Measurements from ENCODE around the gene PABPC1L.
"Not testable (repeated sequence)": the region's sequence is repeated elsewhere in the genome, so short reads cannot be mapped to it uniquely, and the experiment has no call there.

PABPC1L gene

DNA sequence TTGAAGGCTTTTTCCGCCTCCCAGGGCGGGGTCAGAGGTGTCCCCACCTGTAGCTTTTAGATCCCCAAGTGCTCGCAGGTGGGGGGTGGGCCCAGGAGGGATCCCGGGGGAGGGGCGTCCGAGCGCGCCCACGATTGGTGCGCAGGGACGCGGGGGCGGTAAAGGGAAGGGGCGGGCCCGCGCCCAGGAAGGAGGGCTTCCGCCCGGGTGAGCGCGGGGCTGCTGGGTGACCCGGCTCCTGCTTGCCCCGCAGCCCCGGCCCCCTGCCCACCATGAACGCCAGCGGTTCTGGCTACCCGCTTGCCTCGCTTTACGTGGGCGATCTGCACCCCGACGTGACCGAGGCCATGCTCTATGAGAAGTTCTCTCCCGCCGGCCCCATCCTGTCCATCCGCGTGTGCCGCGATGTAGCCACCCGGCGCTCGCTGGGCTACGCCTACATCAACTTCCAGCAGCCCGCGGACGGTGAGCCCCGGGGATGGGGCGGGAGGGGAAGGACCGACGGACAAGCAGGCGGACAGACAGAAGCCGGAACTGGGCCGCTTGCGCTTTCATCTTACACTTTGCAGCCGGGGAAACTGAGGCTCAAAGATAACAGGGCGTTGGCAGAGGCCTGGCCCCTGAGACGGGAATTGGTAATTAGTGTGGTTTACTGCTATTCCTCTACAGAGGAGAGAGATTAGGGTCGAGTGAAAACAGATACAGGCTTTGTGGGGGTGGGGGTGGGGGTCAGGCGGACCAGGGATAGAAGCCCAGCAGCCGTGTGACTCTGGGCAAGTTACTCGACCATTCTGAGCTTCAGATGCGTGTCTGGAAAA is at the start of gene PABPC1L:
PABPC1L (plus strand) TSS at position 189 of the 818 bp plus-strand sequence; CDS start at position 273, 84 bp downstream.
- peak; percentile 25 for DNase-seq

DNA sequence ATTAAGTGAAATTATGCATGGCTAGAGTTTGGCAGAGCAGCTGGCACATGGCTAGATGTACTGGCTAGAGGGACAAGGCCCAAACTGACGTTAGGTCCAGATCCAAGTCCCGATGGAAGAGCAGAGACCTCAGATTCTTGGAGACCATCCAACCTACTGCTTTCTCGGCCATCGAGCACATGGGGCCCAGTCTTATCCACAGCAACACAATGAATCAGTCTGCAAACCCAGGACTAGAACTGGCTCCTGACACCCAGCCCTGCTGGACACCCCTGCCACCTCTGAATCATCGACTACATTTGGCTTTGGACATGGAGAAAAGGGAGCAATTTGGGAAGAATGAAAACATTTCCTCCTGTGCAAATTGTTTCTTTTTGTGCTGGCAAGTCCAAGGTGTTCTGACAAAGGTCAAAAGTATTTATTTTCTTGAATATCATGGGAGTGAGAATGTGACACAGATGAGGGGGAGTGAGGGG is 48.3 kb upstream of the PABPC1L start:
- DNase-seq, result no peak

DNA sequence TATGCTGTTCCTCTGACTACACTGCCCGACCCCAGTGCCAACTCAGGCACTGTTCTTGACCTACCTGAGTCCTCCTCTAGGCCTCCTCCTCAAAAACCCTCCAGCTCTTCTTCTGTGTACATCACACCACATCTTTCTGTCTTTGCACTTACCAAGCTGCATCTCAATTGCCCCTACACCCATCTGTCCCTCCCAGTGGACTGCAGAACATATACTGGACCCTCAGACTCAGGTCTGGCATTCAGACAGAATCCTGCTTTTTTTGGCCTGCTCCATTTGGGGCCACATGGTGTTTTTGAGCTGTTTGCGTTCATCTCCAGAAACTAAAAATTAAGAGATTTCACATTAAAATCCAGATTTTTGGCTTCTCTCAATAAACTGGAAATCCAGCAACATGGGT is 47.6 kb upstream of the PABPC1L start:
- no peak for DNase-seq

DNA sequence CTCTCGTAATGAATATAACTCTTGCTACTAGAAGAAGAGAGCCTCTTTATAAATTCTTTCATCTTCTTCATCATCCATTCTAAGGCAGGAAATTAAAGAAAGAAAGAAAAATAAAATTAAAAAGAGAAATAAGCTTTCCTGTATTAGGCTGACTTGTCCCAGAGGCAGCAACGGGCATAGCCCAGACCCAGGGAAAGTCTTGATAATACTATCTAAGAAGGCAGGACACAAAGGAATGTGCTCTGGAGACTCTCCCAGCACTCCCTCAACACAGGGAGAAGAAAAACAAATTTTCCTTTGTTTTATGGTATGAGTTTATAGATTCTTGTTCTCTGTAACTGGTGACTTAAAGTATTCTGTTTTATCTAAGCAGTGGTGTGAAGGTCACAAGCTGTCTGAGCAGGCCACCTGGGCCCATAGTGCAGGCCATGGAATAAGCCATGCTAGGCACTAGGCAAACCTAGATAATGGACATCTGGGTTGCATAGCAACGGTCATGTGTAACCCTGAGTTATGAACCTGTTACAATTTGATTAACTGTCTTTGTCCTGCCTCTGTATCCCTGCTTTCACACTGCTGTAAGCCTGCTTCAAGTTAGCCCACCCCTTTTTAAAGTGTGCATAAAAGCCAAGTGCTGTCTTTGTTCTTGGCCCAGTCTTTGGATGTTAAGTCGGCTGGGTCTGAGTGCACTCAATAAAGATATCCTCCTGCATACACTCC is 46.3 kb upstream of the PABPC1L start:
- DNase-seq, result not testable (repeated sequence)

DNA sequence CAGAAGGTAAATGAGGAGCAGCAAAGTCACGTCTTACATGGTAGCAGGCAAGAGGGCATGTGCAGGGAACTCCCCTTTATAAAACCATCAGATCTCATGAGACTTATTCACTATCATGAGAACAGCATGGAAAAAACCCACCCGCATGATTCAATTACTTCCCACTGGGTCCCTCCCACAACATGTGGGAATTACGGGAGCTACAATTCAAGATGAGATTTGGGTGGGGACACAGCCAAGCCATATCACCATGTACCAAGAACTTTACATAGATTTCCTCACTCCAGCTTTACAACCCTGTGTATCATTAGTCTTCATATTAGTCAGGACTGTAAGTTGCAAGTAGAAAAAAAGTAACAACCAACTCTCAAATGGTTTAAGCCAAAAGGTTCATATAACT is 45.4 kb upstream of the PABPC1L start:
- DNase-seq, result not testable (repeated sequence)

DNA sequence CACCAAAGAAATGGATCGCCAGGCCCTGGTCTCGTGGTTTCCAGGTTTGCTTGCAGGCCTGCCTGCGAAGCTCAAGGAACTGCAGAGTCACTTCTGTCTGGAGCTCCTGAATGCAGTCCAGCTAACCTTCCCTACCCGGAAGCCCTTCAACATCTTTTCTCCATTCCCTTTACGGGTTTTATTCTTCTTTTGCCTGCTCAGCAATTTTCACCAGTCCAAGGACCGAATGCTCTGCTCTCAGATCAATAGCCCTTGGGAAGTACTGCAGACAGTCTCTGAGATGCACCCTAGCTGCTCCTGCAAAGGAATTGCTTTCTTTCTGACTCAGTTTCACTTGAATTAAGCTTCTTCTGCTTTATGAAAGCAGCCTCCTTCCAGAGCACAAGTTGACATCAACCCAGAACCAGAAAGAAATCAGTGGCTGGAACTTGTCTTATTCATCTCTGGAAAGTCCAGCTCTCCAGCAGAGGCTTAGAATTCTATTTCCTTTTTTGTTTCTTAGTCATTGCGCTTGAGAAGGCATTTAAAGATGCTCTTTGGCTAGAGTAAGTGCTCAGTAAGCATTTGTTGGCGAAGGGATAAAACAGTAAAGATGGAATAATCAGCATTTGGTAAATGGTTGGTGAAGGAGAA is 43.0 kb upstream of the PABPC1L start:
- DNase-seq, result no peak

DNA sequence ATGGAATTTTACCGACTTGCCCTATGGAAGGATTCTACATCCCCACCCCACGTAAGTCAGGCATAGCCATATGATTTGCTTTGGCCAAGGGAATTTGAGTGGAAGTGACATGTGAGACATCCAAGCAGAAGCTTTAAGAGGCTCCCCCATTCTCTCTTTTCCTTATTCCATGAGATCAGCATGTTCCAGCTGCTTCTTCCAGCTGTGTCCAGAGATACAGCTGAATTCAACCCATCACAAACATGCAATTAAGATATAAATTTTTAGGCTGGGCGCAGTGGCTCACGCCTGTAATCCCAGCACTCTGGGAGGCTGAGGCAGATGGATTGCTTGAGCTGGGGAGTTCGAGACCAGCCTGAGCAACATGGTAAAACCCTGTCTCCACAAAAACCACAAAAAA is 40.4 kb upstream of the PABPC1L start:
- DNase-seq, result no peak

DNA sequence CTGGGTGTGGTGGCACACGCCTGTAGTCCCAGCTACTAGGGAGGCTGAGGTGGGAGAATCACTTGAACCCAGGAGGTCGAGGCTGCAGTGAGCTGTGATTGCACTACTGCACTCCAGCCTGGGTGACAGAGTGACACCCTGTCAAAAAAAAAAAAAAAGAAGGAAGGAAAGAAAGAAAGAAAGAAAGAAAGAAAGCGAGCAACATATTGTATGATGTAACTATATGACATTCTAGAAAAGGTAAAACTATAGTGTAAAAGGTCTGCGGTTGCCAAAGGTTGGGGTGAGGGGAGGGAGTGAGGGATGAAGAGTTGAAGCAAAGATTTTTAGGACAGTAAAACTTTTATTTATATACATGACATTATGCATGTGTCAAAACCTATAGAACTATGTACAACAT is 27.5 kb upstream of the PABPC1L start:
- DNase-seq, result not testable (repeated sequence)

DNA sequence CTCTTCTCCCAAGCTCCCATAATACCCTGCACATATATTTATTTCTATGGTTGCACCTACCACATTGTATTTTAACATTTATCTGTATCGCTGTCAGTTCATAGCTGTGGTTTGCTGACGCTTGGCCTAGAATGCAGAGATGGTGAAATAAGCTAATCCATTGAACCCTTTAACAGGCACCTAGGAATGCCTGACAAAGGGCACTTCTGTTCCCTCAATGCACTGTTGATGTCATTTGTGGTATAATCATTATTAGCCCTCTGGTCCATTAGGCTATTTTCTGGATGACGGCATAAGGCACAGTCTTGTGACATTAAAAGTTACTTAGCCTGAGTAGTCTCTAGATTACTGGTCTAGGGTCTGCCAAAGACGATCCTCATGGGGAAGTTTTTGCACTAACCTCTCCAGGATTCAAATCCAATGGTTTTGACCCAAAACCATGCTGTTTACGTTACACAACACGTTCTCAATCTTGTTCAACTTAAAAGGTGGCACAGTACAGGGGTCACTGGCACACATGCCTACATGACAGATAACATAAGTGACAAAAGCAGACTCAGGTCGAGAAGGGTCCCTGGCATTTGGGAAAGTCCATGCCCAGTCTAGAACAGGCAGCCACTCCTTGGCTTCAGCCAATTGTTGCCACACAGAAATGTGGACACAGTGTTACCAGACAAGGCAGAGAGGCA is 26.5 kb upstream of the PABPC1L start:
- DNase-seq, result no peak

DNA sequence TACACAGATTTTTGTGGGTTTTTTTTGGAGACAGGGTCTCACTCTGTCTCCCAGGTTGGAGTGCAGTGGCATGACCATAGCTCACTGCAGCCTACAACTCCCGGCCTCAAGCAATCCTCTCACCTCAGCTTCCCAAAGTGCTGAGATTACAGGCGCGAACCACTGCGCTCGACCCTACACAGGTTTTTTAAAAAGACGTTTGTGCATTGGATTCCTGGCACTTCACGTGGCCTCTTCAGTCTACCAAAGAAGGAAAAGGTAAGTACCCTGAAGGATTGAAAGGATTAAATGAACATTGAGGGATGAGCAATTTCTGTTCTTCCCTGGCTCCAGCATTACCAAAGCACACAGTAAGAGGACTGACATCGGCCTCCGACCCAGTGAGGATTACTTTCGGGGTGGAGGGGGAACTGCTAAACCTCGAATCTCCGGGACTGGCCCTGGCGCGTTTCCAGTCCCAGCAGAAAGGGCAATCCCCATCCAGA is 24.9 kb upstream of the PABPC1L start:
- no peak for DNase-seq

DNA sequence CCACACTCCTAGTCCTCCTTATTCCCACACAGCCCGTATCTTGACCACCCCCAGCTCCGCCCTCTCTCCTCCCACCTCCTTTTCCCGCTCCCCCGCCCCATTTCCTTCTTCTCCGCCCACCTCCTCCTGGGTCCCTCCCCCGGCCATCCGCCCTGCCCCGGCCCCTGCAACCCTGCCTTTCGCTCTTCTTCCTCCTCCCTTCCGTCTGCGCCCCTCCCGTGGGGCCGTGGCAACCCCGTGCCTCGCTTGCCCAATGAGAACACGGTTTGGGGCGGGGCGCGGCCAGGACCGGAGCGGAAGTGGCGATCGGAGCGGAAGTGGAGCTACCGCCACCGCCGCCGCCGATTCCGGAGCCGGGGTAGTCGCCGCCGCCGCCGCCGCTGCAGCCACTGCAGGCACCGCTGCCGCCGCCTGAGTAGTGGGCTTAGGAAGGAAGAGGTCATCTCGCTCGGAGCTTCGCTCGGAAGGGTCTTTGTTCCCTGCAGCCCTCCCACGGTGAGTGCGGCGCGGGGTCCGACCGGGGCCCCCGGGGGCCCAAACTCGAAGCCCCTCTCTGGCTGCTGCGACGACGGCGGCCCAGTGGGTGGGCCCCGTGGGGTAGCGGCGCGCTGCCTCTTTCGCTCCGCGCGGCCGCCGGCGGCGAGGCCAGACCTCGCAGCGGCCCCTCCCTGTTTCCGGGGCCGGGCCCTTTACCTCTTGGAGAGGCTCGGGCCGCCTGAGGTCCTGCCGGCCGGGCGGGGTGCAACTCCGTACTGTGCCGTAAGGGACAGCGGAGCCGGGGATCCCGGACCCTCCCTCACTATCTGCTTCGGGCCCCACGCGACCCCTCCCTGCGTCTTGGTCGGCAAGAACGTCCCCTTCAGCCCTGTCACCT is 24.2 kb upstream of the PABPC1L start, which contains the start of gene YWHAB:
YWHAB (plus strand) TSS at position 314 of the 874 bp plus-strand sequence. CDS start 15,829 bp downstream, outside the sequence.
- peak; percentile 98 for DNase-seq

DNA sequence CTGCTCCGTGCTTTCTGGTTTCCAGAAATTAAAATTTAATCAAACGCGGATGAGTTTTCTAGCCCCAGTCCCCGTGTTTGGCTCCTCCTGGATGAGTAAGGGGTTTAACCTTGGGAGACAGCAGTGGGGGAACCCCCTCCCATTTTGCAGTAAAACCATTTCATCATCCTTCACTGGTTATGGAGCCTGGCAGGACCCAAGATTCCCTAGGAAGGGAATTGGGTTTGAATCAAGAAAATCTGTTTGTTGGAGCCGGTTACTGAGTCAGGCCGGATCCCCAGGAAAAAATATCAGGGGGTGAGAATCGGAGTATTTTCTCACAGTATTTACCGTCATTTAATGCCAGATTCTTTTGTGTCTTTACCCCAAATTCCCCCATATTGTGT is 23.6 kb upstream of the PABPC1L start:
- DNase-seq, result no peak

DNA sequence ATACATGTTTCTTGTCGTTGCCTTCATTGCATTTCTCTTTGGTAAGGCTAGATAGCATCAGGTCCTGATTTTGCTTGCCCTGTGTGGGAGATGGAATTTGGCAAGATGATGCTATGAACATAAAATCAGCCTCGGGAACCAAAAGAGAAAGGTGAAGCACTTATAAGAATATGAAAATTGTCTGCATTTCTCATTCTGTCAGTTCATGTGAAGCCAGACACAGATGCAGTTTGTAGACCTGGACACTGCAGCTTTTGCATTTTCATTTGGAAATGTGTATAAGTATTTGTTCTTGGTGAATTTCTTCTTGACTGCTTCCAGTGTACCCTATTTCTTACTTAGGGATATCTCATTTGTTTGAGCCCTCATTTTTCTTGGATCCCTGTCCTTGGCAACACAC is 23.0 kb upstream of the PABPC1L start:
- no peak for DNase-seq

DNA sequence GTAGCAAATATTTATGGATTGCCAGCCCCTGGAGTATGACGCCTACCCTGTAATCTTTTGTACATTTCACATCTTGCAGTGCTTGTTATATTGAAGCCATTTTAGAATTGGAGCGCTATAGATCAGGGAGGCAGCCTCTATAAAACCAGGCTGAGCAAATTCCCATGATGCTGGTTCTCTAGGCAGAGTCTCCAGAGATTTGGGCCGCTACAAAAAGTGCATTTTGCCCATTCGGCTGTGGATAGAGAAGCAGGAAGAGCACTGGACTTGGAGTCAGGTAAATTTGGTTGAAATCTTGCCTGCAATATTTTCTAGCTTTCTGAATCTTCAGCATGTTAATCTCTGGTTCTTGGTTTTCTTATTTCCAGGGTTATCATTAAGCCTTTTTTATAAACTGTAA is 22.4 kb upstream of the PABPC1L start:
- no peak for DNase-seq

DNA sequence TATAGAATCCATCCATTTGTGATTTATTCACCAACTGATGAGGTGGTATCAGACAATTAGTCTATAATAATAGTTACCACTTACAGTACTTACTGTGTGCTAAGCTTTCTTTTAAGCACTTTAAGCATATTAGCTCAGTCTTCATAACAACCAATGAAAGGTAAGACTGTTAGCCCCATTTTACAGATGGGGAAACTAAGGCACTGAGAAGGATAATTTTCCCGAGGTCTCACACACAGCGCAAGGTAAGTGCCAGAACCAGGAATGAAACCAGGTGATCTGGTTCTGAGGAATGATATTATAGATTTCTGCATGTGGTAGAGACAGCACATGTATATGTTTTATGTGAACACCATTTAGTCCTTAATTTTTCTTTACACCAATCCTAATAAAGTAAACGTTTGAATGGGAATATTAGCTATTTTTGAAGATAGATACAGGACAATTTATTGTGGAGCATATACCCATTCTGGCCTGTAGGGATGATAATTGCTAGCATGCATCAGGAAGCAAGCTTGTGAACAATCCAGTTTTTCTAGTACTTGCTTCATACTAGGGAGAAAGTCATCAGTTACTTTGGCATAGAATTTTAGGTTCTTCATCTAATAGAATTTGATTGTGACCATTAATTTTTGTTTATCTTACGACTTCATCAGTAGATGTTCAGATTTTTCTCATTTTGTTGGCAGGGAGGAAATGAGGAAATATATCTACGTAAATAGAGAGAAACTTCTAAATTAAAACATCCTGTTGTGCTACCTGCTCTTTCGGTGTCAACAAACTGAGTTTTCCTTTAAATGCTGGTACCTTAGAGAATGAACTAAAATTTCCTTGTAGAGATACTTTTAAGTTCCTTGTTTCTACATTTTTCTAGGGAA is 21.4 kb upstream of the PABPC1L start:
- no peak for DNase-seq

DNA sequence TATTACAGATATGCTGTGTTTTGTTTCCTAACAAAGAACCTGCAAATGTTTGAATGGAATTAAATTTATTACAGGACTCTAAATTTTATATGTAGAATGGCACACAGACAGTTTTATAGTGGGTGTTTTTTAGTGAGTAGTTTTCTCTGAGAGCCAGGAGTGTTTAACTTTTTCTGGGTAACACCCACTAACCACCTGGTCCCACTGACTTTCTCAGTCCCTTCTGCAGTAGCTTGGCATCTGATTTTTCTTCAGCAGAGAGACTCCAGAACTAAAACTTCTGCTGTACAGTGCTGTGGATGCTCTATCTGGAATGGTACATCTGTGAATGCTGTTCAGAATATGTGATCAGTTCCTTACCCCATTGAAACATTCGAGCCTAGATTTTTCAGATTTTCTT is 18.0 kb upstream of the PABPC1L start:
- DNase-seq, result no peak

DNA sequence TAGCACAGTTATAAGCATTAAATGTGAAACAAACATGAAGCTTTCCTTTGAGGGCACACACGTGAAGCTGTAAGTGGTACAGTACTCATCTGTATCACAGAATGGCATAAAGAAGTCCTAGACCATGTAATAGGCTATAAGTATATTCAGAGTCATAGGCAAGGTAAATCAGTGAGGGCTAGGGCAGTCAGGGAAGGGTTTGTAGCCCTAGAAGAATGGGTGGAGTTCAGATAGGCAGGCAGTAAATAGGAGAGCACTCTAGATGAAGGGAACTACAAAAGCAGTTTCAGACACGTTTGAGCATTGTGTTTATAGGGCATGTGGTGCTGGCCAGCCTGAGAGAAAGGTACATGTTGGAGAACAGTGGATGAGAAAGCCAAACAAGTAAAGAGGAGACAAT is 14.9 kb upstream of the PABPC1L start:
- no peak for DNase-seq

DNA sequence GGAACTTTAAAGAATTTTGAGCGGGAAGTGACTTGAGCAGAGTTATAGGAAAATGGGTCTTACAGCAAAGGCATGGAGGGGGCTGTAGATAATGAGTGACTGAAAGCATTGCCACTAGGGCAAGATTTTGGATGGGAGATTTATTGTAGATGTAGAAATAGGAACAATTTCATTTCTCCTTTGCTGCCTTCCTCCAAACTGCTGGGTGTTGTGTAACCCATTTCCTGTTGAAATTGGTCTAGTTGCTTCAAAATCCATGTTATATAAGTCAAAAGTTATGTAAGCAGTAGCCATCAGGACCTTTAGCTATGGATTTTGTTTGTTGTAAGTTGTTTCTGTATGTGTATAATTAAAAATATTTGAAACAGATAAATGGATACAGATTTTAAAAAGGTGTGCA is 13.3 kb upstream of the PABPC1L start:
- DNase-seq, result no peak

DNA sequence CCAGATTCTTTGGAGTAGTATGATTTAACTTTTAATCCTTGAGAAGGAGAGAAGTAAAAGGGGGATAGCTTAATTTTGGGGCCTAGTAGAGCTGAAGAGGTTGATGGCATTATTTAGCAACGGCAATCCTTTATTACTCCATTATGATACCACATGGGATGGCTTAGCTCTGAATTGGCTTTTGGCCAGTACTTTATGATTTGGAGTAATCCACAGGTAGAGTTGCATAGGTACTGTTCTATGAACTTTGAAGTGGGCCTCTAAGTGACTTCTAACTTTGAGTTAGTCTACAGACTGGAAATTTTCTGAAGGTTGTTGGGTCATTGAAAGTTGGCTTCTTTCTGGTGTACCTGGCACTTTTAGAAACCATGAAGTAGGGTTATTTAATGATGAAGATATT is 12.7 kb upstream of the PABPC1L start:
- DNase-seq, result no peak

DNA sequence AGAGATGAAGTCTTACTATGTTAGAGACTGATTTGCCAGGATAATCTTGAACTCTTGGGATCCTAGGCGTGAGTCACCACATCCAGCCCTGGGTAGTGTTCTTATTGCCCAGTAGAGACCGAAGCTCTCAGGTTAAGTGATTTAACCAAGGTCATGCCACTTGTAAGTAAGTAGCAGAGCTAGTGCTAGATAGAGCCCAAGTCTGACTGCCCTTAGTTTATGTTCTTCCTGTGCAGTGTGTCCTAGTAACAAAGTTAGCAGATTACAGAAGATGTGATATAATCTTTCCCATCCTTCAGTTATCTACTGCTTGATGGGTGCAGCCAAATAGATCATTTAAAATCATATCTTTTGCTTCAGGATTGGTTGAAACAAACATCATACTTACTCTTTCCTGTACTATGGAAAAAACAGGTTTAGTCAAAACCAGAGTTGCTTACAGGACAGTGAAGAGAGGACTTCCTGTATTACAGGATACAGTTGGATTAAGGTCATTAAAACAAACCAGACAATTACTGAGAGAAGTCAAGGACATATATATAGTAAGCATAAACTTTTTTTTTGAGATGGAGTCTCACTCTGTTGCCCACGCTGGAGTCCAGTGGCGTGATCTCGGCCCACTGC is 9.5 kb upstream of the PABPC1L start:
- no peak for DNase-seq

All from NCI-H1092 (cell line).